Measurements from ENCODE around the gene OR4D2. TPM values are rescaled to one million over a fixed set of nuclear protein-coding genes. Genes with fewer than 3 reads are reported as not detected.

Gene OR4D2
- total and polyA plus RNA-seq, 2 of the 13 experiments (the other 11 are each of a cell fraction or from before 2014, with no cell fraction given): not detected

GRCh38 chr17:58121925-58122324 lies 44.9 kb upstream of the OR4D2 start:
- Histone ChIP-seq H4K20me1 (ENCODE audit: insufficient read depth, low read length) (no peaks in the 10 kb centered on the region), H3K4me2 (ENCODE audit: low read depth, low read length) (no peak overlapping the region), H3K9me3 (ENCODE audit: low read length) (no peaks in the 10 kb centered on the region), H3K4me3 (replicated peaks in 1 of 3; ENCODE audit: insufficient read depth in 1 of 3, low read depth in 2 of 3, low read length in 3 of 3) (no peak overlapping the region), H2AFZ (ENCODE audit: low read length) (no peak overlapping the region), H3K79me2 (ENCODE audit: insufficient read depth, low read length) (no peaks in the 10 kb centered on the region), H3K27ac (ENCODE audit: extremely low read length, insufficient read depth, low read length) (no peak overlapping the region), H3K27me3 (ENCODE audit: control insufficient read depth in 1 of 2, insufficient read depth in 2 of 2, low read length in 2 of 2) (peaks cover 0 to 8% of the 10 kb centered on the region in 2 experiments; a peak in 3 of 5 replicates), H3K4me1 (ENCODE audit: insufficient read depth, low read length) (no peaks in the 10 kb centered on the region), H3K9ac (ENCODE audit: insufficient read depth, low read depth, low read length) (no peak overlapping the region), H3K36me3 (replicated peaks in 1 of 2; ENCODE audit: control insufficient read depth in 1 of 2, insufficient read depth in 2 of 2, low read length in 2 of 2) (no peaks in the 10 kb centered on the region)
- ChIA-PET CTCF (ENCODE audit: low intra/inter-chr PET ratio, low total read pairs) (no interaction called here), POLR2A (no interaction called here)
- ATAC-seq (peak; percentile 57; the same call in 2 of the 3 replicates), FAIRE-seq (peak; percentile 84), DNase-seq (ENCODE audit: low spot score) (peak; percentile 56)
- no TSS peak for BruUV-seq (replicated peaks)
- 3% methylated on average over 5 of the region's 5 CpGs for WGBS (ENCODE audit: low lambda C conversion rate)
- intact Hi-C loops (cut with micrococcal nuclease; ENCODE audit: unreplicated experiment) (loop anchor here (1.0 kb wide), 1 partner anchor 50 kb away; no protein-coding TSS in a partner anchor), in situ Hi-C loops (cut with HindIII; ENCODE audit: extremely low pct_ligation_motif_present, low pct_unique_long_range_greater_than_20kb) (no loop called here)
- TF ChIP-seq, protein P1, sequence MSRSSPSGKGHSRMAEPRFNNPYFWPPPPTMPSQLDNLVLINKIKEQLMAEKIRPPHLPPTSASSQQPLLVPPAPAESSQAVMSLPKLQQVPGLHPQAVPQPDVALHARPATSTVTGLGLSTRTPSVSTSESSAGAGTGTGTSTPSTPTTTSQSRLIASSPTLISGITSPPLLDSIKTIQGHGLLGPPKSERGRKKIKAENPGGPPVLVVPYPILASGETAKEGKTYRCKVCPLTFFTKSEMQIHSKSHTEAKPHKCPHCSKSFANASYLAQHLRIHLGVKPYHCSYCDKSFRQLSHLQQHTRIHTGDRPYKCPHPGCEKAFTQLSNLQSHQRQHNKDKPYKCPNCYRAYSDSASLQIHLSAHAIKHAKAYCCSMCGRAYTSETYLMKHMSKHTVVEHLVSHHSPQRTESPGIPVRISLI (CRISPR knock-in tag; IDR thresholded peaks at IDR 0.05; ENCODE audit: borderline replicate concordance): 0 out of 2 replicates have a peak, but pooled peaks have one; percentile 27
- TF ChIP-seq, protein P2, sequence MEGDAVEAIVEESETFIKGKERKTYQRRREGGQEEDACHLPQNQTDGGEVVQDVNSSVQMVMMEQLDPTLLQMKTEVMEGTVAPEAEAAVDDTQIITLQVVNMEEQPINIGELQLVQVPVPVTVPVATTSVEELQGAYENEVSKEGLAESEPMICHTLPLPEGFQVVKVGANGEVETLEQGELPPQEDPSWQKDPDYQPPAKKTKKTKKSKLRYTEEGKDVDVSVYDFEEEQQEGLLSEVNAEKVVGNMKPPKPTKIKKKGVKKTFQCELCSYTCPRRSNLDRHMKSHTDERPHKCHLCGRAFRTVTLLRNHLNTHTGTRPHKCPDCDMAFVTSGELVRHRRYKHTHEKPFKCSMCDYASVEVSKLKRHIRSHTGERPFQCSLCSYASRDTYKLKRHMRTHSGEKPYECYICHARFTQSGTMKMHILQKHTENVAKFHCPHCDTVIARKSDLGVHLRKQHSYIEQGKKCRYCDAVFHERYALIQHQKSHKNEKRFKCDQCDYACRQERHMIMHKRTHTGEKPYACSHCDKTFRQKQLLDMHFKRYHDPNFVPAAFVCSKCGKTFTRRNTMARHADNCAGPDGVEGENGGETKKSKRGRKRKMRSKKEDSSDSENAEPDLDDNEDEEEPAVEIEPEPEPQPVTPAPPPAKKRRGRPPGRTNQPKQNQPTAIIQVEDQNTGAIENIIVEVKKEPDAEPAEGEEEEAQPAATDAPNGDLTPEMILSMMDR (CRISPR knock-in tag; IDR thresholded peaks at IDR 0.05): peak; percentile 50
- TF ChIP-seq MIER2 (CRISPR knock-in tag; IDR thresholded peaks at IDR 0.05) (peak; percentile 88), STAG1 (CRISPR knock-in tag; IDR thresholded peaks at IDR 0.05) (peak; percentile 46), ZFP62 (CRISPR knock-in tag; IDR thresholded peaks at IDR 0.05) (no peak), TARDBP (CRISPR knock-in tag; IDR thresholded peaks at IDR 0.05) (no peak), EEA1 (CRISPR knock-in tag; IDR thresholded peaks at IDR 0.05; ENCODE audit: borderline replicate concordance) (no peak), SOX6 (IDR thresholded peaks at IDR 0.05) (no peak), SOX6 (CRISPR knock-in tag; IDR thresholded peaks at IDR 0.05) (no peak), ZNF451 (CRISPR knock-in tag; IDR thresholded peaks at IDR 0.05) (no peak), YY1 (IDR thresholded peaks at IDR 0.05; ENCODE audit: insufficient read depth, insufficient replicate concordance, low read depth, low read length) (peak; percentile 69), REST (IDR thresholded peaks at IDR 0.05; ENCODE audit: borderline replicate concordance in 1 of 2, low read depth in 1 of 2, low read length in 2 of 2) (peak in 1 of 2 experiments; percentile 55; a peak in 1 of 4 replicates)
- TF ChIP-seq, protein P3, sequence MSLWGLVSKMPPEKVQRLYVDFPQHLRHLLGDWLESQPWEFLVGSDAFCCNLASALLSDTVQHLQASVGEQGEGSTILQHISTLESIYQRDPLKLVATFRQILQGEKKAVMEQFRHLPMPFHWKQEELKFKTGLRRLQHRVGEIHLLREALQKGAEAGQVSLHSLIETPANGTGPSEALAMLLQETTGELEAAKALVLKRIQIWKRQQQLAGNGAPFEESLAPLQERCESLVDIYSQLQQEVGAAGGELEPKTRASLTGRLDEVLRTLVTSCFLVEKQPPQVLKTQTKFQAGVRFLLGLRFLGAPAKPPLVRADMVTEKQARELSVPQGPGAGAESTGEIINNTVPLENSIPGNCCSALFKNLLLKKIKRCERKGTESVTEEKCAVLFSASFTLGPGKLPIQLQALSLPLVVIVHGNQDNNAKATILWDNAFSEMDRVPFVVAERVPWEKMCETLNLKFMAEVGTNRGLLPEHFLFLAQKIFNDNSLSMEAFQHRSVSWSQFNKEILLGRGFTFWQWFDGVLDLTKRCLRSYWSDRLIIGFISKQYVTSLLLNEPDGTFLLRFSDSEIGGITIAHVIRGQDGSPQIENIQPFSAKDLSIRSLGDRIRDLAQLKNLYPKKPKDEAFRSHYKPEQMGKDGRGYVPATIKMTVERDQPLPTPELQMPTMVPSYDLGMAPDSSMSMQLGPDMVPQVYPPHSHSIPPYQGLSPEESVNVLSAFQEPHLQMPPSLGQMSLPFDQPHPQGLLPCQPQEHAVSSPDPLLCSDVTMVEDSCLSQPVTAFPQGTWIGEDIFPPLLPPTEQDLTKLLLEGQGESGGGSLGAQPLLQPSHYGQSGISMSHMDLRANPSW (CRISPR knock-in tag; IDR thresholded peaks at IDR 0.05; ENCODE audit: borderline replicate concordance): no peak

All from HepG2 (cell line).